NOMO-1 treated with dmso at 0.1 percent for 144 hours (cell line): ENCODE data around the gene FAM13A.

Experiments used
- DNase-seq: peaks from one replicate; lab custom pipeline; 2025; ENCODE audit not compliant: unreplicated experiment; lab: John Stamatoyannopoulos, UW

The FAM13A gene

GRCh38 chr4:88690355-88690754, 366.6 kb downstream of the FAM13A start:
- DNase-seq = no peak

DNA sequence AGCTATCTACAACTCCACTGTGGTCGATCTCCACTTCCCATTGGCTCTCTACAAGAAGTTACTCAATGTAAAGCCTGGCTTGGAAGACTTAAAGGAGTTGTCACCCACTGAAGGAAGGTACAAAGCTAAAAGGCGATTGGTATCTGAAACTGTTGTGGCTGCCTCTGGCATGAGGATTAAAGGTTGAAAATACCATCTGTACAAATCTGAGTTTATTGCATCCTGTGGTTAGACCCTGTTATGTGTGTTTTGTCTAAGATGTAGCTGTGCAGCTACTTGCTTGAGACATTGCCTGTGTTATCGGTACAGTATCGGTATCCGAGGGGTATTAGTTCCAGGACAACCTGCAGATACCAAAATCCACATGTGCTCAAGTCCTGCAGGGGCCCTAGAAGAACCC, 375.8 kb downstream of the FAM13A start:
- DNase-seq = no peak
